ENCODE data around the gene C2CD4B. TPM values are rescaled to one million over a fixed set of nuclear protein-coding genes. Genes with fewer than 3 reads are reported as not detected.
A peak's percentile ranks its signal among the peaks of the same experiment; 100 is the strongest.

C2CD4B gene
- total RNA-seq = 5.9 TPM

- intact Hi-C loops (cut with DNase I) = no loop called here
- no peak for DNase-seq (ENCODE audit: low spot score)
- ATAC-seq = peak; percentile 38
Measured at GRCh38 chr15:62165104-62165792, at the start of gene C2CD4B. Gene C2CD4B (minus strand): TSS chr15:62165285. CDS start chr15:62164984, 301 bp downstream.

GRCh38 chr15:62212741-62213140 is 47.7 kb upstream of the C2CD4B start:
- DNase-seq (ENCODE audit: low spot score) = no peak
- intact Hi-C loops (cut with DNase I) = no loop called here
- no peak for ATAC-seq

- intact Hi-C loops (cut with DNase I) = no loop called here
- ATAC-seq = no peak
Measured at GRCh38 chr15:62211348-62211747, 46.3 kb upstream of the C2CD4B start.

GRCh38 chr15:62209821-62210220 is 44.7 kb upstream of the C2CD4B start:
- ATAC-seq = no peak
- intact Hi-C loops (cut with DNase I) = no loop called here
- no peak for DNase-seq (ENCODE audit: low spot score)

More at GRCh38 chr15:62211348-62211747, 46.3 kb upstream of the C2CD4B start:
- DNase-seq (ENCODE audit: low spot score) = no peak

DNA sequence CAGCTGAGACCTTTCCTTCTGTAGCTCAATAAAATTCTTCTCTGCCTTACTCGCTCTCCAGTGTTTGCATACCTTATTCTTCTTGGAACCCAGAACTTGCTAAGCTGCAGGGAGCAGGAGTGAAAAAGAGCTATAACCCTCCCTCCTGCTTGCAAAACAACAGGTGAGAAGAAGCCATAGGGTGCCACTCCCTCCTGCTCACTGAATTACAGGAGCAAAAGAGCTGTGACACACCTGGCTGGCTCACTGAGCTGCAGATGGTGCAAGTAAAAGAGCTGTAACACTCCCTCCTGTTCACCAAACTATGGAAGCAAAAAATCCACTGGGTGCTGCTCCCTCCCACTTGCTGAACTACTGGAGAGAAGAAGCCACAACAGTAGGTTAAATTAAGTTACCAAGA is 44.2 kb upstream of the C2CD4B start:
- intact Hi-C loops (cut with DNase I) = no loop called here
- no peak for DNase-seq (ENCODE audit: low spot score)
- ATAC-seq = no peak

- DNase-seq (ENCODE audit: low spot score) = no peak
- intact Hi-C loops (cut with DNase I) = no loop called here
- no peak for ATAC-seq
Measured at GRCh38 chr15:62208884-62209283, 43.8 kb upstream of the C2CD4B start.

GRCh38 chr15:62208367-62208766 is 43.3 kb upstream of the C2CD4B start:
- ATAC-seq = no peak
- intact Hi-C loops (cut with DNase I) = no loop called here
- no peak for DNase-seq (ENCODE audit: low spot score)

DNA sequence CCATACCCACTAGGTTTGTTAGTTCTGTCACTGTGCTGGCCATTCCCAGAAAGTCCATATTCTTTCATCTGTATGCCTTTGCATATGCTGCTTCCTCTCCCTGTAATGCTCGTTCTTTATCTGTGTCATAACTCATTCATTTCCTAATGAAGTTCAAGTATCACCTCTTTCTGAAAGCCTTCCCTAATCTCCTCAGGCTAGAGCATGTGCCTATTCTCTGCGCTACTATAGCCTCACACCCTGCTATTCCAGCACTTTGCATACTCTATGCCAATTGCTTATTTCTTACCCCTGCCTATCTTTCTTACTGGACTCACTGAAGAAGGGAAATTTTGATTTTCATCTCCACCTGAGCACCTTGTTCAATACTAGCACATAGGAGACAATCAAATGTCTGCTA is 25.6 kb upstream of the C2CD4B start:
- no peak for DNase-seq (ENCODE audit: low spot score)
- ATAC-seq = no peak
- intact Hi-C loops (cut with DNase I) = no loop called here

DNA sequence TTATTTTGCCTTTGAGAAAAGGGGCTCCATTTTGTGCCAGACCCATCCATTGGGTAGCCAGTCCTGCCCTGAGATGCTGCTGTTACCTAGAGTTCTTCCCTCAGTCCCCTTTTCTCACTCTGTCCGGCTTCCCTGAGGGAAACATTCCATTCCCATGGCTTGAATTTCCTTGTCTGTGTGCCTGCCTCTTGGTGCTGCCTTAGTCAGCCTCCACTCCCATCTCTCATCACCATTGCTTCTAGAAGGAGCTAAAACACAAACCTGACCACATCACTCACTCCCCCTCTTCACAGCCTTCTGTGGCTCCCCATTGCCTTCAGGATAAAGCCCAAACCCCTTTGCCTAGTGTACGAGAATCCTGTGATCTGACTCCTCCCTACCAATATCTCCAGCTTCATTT is 25.2 kb upstream of the C2CD4B start:
- ATAC-seq (no peak), DNase-seq (ENCODE audit: low spot score) (no peak)
- intact Hi-C loops (cut with DNase I) = no loop called here

GRCh38 chr15:62188744-62189143 is 23.7 kb upstream of the C2CD4B start:
- intact Hi-C loops (cut with DNase I) = no loop called here
- DNase-seq (ENCODE audit: low spot score) = no peak
- ATAC-seq = no peak

GRCh38 chr15:62187910-62188309 is 22.8 kb upstream of the C2CD4B start:
- intact Hi-C loops (cut with DNase I) = no loop called here
- no peak for DNase-seq (ENCODE audit: low spot score)
- ATAC-seq = no peak

GRCh38 chr15:62187425-62187824 is 22.3 kb upstream of the C2CD4B start:
- intact Hi-C loops (cut with DNase I) = no loop called here
- DNase-seq (ENCODE audit: low spot score) (no peak), ATAC-seq (no peak)

DNA sequence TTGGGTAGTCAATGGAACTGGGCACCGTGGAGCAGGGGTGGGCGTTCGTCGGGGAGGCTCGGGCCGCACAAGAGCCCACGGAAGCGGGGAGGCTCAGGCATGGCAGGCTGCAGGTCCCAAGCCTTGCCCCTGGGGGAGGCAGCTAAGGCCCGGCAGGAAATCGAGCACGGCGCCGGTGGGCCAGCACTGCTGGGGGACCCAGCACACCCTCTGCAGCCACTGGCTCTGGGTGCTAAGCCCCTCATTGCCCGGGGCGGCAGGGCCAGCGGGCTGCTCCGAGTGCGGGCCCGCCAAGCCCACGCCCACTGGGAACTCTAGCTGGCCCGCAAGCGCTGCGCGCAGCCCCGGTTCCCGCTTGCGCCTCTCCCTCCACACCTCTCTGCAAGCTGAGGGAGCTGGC is 21.5 kb upstream of the C2CD4B start:
- ATAC-seq = no peak
- DNase-seq (ENCODE audit: low spot score) = no peak
- intact Hi-C loops (cut with DNase I) = no loop called here

DNA sequence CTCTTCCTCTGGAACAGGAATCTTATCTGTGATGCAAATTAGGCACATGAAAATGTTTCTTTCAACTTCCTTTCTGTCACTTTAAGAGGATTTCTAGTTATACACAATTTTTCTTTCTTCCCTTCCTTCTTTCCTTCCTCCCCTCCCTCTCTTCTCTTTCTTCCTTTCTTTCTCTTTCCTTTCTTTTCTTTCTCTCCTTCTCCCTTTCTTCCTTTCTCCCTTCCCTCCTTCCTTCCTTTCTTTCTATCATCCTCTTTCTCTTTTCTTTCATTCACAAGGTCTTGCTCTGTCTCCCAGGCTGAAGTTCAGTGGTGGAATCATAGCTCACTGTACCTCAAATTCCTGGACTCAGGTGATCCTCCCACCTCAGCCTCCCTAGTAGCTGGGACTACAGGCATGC is 18.0 kb upstream of the C2CD4B start:
- ATAC-seq (no peak), DNase-seq (ENCODE audit: low spot score) (no peak)
- intact Hi-C loops (cut with DNase I) = no loop called here

DNA sequence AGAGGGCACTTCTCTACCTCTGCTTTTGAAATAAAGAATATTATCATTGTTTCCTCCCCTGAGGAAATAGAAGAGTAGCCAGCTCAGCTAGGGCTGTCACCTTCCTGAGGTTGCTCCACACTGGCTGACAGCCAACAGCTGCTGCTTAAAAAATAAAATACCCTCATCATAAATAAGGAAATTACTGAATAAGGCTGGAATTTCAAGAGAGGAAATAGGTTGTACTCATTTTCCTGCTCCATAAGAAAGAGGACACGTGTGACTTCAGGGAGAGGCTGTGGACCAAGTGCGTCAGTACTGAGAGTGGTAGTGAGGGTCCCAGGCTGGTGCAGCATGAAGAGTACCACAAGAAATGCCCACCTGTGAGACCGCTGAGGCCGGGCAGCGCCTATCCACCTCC is 8.1 kb upstream of the C2CD4B start:
- ATAC-seq (no peak), DNase-seq (ENCODE audit: low spot score) (no peak)
- intact Hi-C loops (cut with DNase I) = no loop called here

GRCh38 chr15:62171882-62172281 is 6.8 kb upstream of the C2CD4B start:
- DNase-seq (ENCODE audit: low spot score) = no peak
- intact Hi-C loops (cut with DNase I) = no loop called here
- no peak for ATAC-seq

DNA sequence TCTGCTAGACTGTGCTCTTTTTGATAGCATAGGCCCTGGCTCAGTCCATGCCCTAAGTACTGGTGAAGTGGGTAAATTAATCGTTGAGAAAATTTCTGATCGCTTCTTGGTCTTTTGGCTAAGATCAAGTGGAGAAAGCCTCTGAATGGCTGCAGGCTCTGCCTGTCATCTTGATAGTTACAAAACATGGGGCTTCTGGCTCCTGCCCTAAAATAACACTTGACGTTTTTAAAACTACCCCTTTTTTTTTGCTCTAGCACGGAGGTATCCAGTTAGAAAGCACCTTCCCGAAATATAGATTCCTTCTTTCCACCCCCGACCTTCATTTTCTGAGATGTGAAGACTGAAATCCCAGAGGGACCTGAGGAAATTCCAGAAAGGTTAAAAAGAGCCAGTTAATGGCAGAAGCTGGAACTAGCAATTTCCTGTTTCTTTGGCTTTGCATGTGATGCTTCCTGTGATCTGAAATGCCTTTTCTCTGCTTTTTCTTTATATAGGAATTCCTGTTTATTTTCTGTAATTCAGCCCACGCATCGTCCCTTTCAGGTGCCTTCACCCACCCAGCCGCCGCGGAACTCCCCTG is 799 bp upstream of the C2CD4B start:
- intact Hi-C loops (cut with DNase I) = no loop called here
- ATAC-seq = no peak
- DNase-seq (ENCODE audit: low spot score) = no peak

- intact Hi-C loops (cut with DNase I) = no loop called here
- DNase-seq (ENCODE audit: low spot score) = no peak
- ATAC-seq = no peak
Measured at GRCh38 chr15:62164396-62165103, 535 bp downstream of the C2CD4B start.

DNA sequence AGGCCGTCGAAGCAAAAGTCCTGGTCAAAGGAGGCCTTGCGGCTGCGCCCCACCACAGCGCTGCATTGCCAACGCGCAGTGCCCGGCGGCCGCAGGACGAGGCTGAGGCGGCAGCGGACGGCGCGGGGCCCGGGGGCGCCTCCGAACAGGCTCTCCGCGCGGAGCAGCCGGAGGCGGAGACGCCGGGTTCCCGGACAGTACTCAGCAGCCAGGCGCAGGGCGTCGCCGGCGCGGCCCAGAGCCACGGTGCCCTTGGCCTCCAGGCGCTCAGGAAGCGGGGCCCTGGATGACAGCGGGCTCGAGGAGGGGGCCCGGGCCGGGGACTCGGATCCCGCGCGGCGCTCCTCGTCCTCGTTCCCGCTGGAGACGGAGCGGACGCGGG is 1.1 kb downstream of the C2CD4B start:
- no peak for ATAC-seq
- intact Hi-C loops (cut with DNase I) = no loop called here
- DNase-seq (ENCODE audit: low spot score) = no peak

GRCh38 chr15:62163397-62164013 is 1.6 kb downstream of the C2CD4B start:
- no peak for DNase-seq (ENCODE audit: low spot score)
- ATAC-seq = no peak
- intact Hi-C loops (cut with DNase I) = no loop called here
